GM21515 (cell line): Measurements from ENCODE around the gene ASTN2.

Source experiments
- ATAC-seq: cut with Tn5 transposase; IDR thresholded peaks from one replicate; pipeline ENCODE4 v1.9.1; 2021; ENCODE audit not compliant: unreplicated experiment

Gene ASTN2

DNA sequence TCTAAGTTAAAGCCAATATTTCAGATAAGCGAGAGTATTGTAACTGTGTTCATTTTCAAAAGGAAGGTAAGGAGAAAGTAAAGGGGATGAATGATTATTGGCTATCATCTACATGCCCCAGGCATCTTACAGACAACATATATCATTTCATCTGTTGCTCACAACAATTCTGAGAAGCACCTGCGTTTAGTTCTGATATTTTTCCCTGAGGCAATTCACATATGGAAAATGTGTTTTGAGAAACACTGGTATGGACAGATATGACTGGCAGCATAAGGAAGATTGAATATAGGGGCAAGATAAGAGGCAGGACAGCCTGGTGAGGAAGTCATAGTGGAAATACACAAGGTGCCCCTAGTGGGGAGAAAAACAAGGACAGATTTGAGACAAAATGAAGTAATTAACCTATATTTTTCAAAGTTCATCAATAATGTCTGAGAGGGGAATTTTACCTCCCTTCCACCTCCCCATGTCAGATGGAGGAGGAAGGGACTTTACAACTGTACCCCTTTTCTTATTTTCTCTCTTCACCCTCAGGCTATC lies 815.4 kb downstream of the ASTN2 start:
- ATAC-seq: no peak

DNA sequence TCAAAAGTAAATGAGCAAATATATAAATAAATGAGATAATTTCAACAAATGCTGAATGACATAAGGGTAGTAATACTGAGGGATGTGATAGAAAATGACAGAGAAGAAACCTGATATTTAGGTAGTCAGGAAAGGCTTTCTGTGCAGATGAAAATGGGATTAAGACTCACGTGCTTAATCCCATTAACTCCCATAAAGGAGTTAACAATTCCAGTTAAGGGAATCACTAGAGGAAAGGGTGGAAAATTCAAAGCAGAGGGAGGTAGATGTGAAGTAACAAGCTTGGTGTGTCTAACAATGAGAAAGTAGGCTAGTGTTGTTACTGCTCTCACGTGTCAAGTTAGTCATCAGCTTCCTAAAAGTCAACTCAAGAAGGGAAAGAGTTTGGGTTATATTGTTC lies 818.2 kb downstream of the ASTN2 start:
- no peak for ATAC-seq

- no peak for ATAC-seq
Measured at GRCh38 chr9:116594547-116594946, 820.3 kb downstream of the ASTN2 start.

DNA sequence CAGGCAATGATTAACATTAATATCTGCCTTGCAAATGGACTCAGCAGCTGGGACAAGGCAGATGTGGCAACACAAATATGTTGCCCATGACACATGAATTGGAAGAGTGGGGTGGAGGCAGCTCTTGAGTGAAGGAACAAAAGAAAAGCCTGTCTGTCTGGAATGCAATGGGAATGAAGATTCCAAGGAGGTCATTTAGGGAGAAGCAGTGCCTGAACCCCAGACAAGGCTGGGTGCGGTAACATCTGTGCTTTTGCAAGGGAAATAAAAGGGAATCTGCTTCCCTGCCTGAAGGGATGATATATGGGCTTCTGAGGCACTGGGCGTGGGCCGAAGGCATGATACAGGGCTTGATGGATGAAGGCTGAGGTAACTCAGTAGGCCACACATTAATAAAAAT lies 821.9 kb downstream of the ASTN2 start:
- ATAC-seq: no peak

DNA sequence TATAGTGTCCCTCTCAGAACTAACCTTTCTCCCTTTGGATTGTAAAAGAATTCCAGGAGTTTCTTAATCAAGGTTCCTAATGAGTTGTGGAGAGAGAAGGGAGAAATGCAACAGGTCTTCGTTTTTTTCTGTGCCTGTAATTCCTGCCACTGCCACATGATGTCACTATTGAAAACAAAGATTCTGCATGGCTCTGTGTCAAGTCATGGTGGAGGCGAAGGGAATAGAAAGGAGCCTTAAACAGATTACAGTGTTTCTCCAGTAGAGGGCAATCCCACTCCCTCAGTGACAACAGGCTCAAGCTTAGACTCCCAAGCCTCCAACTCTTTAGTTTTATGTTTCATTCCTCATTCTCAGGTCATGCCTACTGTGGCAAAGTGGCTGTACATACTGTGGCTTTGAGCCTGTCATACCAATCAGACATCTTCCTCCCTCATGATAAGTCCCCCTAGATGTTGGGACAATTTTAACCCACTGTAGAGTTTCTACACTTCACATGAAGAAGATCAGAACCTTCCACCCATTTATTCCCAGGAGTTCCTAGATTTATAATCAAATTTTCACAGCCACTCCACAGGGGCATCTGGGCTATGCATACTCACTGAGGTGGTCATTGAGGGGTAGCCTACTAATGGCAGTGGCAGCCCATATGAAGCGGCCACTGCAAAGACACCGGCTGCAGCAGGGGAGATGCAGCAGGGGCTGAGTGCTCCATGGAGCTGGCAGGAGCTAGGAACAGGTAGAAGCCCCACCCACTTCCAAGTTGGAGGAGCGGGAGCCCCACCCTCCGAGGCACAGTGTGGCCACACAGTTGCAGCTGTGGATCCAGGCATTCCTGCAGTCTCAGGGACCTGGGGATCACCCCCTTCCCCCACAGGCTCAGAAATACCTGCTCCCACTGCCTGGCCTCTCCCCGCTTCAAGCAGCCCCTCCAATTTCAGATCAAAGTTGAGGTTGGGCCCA lies 825.2 kb downstream of the ASTN2 start:
- peak; percentile 77 for ATAC-seq

DNA sequence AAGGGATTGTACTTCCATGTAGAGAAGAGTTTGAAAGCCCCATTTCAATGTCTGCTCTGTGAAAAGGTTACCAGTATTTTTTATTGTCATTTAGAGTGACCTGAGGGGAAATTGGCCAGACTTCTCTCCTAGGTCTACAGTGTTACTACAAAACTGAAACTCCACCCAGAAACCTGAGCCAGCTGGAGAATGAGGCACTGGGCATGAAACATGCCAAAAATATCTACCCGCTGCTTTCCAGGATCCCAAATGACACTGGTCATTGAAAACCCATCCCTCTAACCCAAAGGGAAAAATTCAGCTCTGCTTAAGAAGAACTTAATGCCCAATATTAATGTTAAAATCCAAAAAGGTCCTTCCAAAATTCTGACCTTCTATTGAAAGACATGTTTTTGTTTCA lies 826.9 kb downstream of the ASTN2 start:
- ATAC-seq: no peak

GRCh38 chr9:116585896-116586295 lies 829.0 kb downstream of the ASTN2 start:
- no peak for ATAC-seq

DNA sequence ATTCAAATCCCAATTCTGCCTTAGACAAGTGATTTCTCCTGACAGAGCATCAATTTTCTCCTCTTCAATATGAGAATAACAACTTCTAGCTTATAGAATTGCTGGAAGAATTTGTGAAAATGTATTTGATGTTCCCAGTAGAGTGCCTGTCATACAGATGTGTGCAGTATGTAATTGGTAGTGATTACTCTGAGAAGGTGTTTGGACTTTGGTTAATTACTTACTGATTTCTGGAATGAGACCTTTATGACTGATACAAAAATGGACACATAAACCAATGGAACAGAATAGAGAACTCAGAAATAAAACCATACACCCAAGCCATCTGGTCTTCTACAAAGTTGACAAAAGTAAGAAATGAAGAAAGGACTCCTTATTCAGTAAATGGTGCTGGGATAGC lies 829.7 kb downstream of the ASTN2 start:
- ATAC-seq: no peak

DNA sequence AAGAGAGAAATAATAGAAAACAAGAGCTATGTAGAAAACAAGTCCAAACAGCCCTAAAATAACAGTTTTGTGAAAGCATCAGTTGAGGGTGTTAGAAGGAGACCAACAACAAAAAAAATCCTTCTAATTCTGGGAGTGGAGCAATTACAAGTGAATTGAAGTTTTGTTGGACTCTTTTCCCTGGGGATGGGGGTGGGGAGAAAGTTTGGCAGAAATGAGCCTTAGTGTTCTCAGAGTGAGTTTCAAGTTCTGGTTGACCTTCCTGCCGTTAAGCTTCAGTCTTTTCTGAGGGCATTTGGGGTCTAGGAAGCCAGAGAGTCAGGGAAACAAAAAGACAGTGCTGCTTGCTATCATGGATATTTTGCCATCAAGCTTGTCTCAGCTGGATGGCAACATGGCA lies 834.0 kb downstream of the ASTN2 start:
- no peak for ATAC-seq

DNA sequence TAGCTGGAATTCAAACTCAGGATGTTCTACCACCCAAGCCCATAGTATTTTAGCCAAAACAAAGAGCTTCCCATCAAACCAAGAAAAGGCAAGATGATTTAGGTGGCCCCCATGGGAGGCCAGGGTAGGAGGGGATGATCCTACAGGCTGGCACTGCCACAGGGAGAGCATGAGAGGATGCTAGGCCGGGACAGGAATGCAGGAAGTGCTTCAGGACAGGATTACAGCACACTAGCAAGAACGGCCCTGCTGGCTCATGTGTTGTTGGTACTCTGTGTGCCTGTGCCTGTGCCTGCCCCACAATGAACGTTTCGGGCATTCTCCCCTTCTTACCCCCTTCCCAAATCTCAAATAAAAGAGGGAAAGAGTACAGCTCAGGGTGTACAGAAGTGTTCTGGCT lies 838.5 kb downstream of the ASTN2 start:
- ATAC-seq: no peak

DNA sequence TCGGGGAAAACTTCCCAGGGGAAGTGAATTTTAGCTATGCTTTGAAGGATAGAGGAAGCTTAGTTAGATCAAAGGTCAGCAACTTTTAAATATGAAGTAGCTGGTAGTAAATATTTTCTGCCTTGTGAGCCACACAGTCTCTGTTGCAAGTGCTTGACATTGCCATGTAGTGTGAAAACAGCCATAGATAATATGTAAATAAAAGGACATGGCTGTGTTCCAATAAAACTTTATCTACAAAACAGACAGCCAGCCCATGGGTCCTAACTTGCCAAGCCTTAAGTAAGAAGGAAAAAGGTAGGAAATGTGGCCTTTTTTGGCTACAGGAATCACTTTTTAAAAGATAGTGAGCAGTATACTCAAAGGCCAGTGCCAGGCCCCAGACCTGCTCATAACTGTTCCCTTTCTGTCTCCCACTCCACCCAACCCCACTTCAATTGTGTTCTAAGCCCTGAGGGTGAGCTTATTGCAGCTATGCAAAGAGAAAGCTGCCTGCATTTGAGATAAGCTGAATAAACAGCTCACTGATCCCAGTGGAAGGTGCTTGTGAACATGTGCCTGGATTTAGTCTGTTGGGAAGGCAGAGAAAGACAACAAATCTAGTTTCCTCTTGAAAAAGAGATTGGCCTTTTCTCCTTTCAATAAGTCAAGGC lies 840.7 kb downstream of the ASTN2 start:
- ATAC-seq: no peak

GRCh38 chr9:116572095-116572748 lies 842.6 kb downstream of the ASTN2 start:
- peak; percentile 87 for ATAC-seq

DNA sequence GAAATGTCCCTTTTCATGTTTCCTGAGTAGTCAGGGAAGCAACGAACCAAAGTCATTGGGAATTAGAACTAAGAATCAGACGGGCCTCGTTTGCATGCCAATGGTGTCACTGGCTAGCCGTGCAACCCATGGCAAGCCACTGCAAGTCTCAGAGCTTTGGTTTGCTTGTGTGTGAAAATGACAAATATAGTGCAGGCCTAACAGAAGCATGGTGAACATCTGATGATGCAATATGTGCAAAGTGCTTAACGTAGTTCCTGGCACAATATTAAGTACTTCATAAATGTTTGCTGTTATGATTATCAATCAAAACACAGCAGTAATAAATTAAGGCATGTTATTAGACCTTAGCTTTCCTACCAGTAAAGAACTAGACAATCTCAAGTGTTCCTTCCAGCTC lies 845.7 kb downstream of the ASTN2 start:
- no peak for ATAC-seq

GRCh38 chr9:116566677-116567488 lies 848.0 kb downstream of the ASTN2 start:
- no peak for ATAC-seq

GRCh38 chr9:116565986-116566385 lies 848.9 kb downstream of the ASTN2 start:
- ATAC-seq: no peak

DNA sequence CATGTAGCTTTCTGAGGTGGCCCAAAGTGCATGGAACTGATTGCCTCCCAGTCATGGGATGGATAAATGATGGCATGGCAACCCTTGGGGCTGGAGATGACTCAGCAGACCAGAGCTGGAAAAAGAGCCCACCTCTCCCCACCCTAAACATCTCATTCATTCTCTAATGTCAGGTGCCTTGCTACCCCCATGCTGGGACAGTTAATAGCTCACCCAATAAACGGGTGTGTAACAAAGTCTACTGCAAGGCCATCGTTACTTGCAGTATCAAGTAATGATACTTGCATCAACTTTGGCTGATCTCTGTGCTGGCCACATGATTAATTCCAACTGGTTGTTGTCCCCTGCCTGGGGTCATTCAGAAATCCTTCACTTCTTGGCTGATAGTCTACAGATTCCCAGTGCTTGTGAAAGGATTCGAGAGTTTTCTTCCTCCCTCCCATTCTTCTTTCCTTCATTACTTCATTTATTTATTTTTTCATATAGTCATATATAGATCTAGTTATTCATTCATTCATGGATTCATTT lies 850.5 kb downstream of the ASTN2 start:
- no peak for ATAC-seq

DNA sequence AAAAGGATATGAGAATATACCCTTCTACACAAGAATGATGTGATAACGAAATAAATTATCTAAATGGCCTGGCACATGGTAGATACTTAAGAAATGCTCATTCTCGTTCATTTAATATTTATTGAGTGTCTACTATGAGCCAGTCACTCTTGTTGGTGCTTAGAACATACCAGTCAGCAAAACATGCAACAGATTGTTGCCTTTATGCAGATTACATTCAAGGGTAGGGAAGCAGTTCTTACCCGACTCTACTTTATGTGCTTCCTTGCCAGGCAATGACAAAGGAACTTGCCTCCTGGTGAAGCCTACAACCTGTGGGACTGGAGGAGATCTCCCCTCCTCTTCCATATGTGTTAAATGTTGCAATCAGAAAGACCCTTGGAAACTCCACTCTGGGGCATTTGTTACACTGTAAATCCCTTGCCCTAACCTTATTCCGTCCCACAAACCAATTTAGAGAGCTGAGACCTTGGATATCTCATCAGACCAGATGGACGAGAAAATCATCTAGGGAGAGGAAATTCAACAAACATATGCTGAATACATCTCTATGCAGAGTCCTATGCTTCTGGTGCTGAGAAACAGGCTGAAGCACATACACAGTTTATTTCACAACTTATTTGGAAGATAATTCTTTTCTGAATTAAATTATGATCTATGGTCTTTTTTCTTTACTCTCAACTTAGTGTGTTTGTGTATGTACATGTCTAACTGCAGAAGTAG lies 855.9 kb downstream of the ASTN2 start:
- no peak for ATAC-seq

DNA sequence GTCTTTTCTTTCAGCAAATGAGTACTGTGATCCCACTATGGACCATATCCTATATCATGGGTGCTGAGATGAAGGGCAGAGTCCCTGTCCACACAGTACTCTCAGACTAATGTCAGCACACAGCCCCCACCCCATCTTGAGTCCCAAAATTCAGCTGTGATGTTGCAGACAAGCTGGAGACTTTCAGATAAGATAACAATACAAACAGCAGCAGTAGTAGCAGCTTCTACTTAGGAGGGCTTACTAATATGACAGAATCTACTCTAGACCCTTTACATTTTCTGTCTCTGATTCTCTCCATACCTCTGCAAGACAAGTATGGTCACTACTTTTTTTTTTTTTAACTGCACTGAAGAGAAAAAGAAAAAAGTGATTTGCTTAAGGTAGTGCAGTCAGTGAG lies 856.8 kb downstream of the ASTN2 start:
- no peak for ATAC-seq

- ATAC-seq: no peak
Measured at GRCh38 chr9:116555556-116556155, 859.2 kb downstream of the ASTN2 start.
